Neural cell (in vitro differentiated cells): ENCODE results near the gene GNB1.

ENCODE experiments used
- CTCF ChIP-seq: fragments of 450-650 bp; IDR thresholded peaks from 2 replicates; pipeline ENCODE4 v1.5.1; 2014; ENCODE audit warnings: antibody characterized with exemption, mild to moderate bottlenecking, moderate library complexity; ENCODE audit not compliant: poor library complexity, severe bottlenecking
- EP300 ChIP-seq: fragments of 450-650 bp; conservative IDR thresholded peaks from 2 replicates; pipeline ENCODE4 v1.6.1; 2014; ENCODE audit warnings: antibody characterized with exemption, mild to moderate bottlenecking, moderate library complexity; ENCODE audit not compliant: poor library complexity, severe bottlenecking
- EZH2 ChIP-seq: fragments of 200-600, 300-800 bp; shearing (Covaris generic), sonication (generic); IDR thresholded peaks from 2 replicates; pipeline ENCODE4 v1.6.1; 2014; ENCODE audit warnings: antibody characterized with exemption, low read length, borderline replicate concordance, mild to moderate bottlenecking; ENCODE audit not compliant: insufficient read depth, poor library complexity, severe bottlenecking
- POLR2AphosphoS5 ChIP-seq: IDR thresholded peaks from 2 replicates; pipeline ENCODE4 v1.6.1; 2012
- RAD21 ChIP-seq: fragments of 450-650 bp; conservative IDR thresholded peaks from 2 replicates; pipeline ENCODE4 v1.6.1; 2014; ENCODE audit warnings: antibody characterized with exemption, mild to moderate bottlenecking, moderate library complexity
- REST ChIP-seq: IDR thresholded peaks from 2 replicates; pipeline ENCODE4 v1.6.1; 2012; ENCODE audit warnings: borderline replicate concordance
- SMC3 ChIP-seq: fragments of 450-650 bp; conservative IDR thresholded peaks from 2 replicates; pipeline ENCODE4 v1.6.1; 2014; ENCODE audit warnings: antibody characterized with exemption, mild to moderate bottlenecking, moderate library complexity; ENCODE audit not compliant: poor library complexity
- TAF1 ChIP-seq: IDR thresholded peaks from 2 replicates; pipeline ENCODE4 v1.6.1; 2012; ENCODE audit warnings: low read depth

GRCh38 chr1:1764876-1765470 lies 125.9 kb downstream of the GNB1 start:
- no peak for TF ChIP-seq CTCF
- no peak for TF ChIP-seq EP300
- TF ChIP-seq REST, result no peak
- TF ChIP-seq POLR2AphosphoS5, result no peak
- TF ChIP-seq RAD21, result no peak
- no peak for TF ChIP-seq SMC3
- TF ChIP-seq TAF1, result no peak
- TF ChIP-seq EZH2, result no peak
